Tibial nerve (tissue), 4 donors: ENCODE measurements around the gene MDP1. TPM values are rescaled to one million over a fixed set of nuclear protein-coding genes. Genes with fewer than 3 reads are reported as not detected.

Experiments
- DNase-seq, 2 donors: peaks; one replicate each; pipeline ENCODE4 v3.0.0-alpha.2; 2019; ENCODE audit warnings: low spot score in 2 of 2
- H3K27ac ChIP-seq, 4 donors: fragments of 200-600 bp; sonication (generic) in 3 of 4; one replicate each; pipeline ENCODE4 v1.5.1; 2017 to 2019; ENCODE audit warnings: mild to moderate bottlenecking in 1 of 4
- H3K27me3 ChIP-seq, 2 donors: fragments of 200-600 bp; sonication (generic) in 1 of 2; one replicate each; pipeline versions ENCODE4 v1.5.1 to v1.6.0; 2017 to 2019
- H3K36me3 ChIP-seq, 3 donors: fragments of 200-600 bp; sonication (generic); one replicate each; pipeline ENCODE4 v1.5.1; 2018 to 2019
- H3K4me1 ChIP-seq, 4 donors: fragments of 200-600 bp; sonication (generic) in 3 of 4; one replicate each; pipeline ENCODE4 v1.5.1; 2017 to 2019
- H3K4me3 ChIP-seq, 4 donors: fragments of 200-600 bp; sonication (generic) in 3 of 4; one replicate each; pipeline ENCODE4 v1.5.1; 2017 to 2019; ENCODE audit warnings: mild to moderate bottlenecking in 1 of 4, moderate library complexity in 1 of 4
- H3K9me3 ChIP-seq, 4 donors: fragments of 200-600 bp; sonication (generic) in 3 of 4; one replicate each; pipeline ENCODE4 v1.5.1; 2017 to 2019
- CTCF ChIP-seq, 5 experiments: fragments of 200-600 bp in 3 of 5; fragments of 450-650 bp in 2 of 5; sonication (generic) in 3 of 5; IDR thresholded peaks; one replicate each; pipeline ENCODE4 v1.5.1; 2016 to 2019; ENCODE audit warnings: antibody characterized with exemption in 5 of 5, mild to moderate bottlenecking in 3 of 5, moderate library complexity in 2 of 5
- EP300 ChIP-seq, 2 donors: sonication (generic); formaldehyde crosslinking; IDR thresholded peaks; one replicate each; pipeline ENCODE4 v1.6.1; 2017; ENCODE audit warnings: antibody characterized with exemption in 2 of 2, mild to moderate bottlenecking in 1 of 2
- POLR2A ChIP-seq, 2 donors: fragments of 450-650 bp; IDR thresholded peaks; one replicate each; pipeline ENCODE4 v1.6.1; 2017; ENCODE audit warnings: antibody characterized with exemption in 2 of 2, mild to moderate bottlenecking in 2 of 2, moderate library complexity in 2 of 2
- WGBS, 2 donors: methylation state at CpG; one replicate each; pipeline ENCODE4 v1.1.5; 2018; 5-methylcytosine and 5-hydroxymethylcytosine counted together
- total RNA-seq, 4 donors: library from RNA; depleted of rRNA; stranded (reverse); fragments of >200 nt; gene quantifications; one replicate each; pipeline ENCODE4 v1.1.0, GENCODE V29; 2016

Gene MDP1
- total RNA-seq, 4 donors from 2014 or later, result 16.5 to 48.3 (median 28.9) TPM

- TF ChIP-seq POLR2A (IDR thresholded peaks at IDR 0.05) (no peak), EP300 (IDR thresholded peaks at IDR 0.05) (no peak), CTCF (IDR thresholded peaks at IDR 0.05) (no peak)
- Histone ChIP-seq H3K9me3 (no peaks in the 10 kb centered on the region), H3K4me1 (peaks cover 0 to 69% (median 34%) of the 10 kb centered on the region in 4 donors), H3K4me3 (no peak overlapping the region), H3K27ac (no peak overlapping the region), H3K27me3 (no peaks in the 10 kb centered on the region), H3K36me3 (peaks cover 6 to 60% (median 9%) of the 10 kb centered on the region in 3 donors)
- WGBS, 2 donors, result 84% methylated on average over 5 of the region's 5 CpGs
- DNase-seq, result no peak
Measured at GRCh38 chr14:24238123-24238522, 22.3 kb upstream of the MDP1 start.

- Histone ChIP-seq H3K4me1 (peaks cover 0 to 70% (median 34%) of the 10 kb centered on the region in 4 donors), H3K36me3 (peaks cover 6 to 60% (median 9%) of the 10 kb centered on the region in 3 donors), H3K4me3 (no peak overlapping the region), H3K9me3 (no peaks in the 10 kb centered on the region), H3K27me3 (no peaks in the 10 kb centered on the region), H3K27ac (no peak overlapping the region)
- TF ChIP-seq CTCF (IDR thresholded peaks at IDR 0.05), result no peak
- TF ChIP-seq POLR2A (IDR thresholded peaks at IDR 0.05), result no peak
- TF ChIP-seq EP300 (IDR thresholded peaks at IDR 0.05), result no peak
- 92 to 97% methylated on average over 2 of the region's 2 CpGs for WGBS, 2 donors
- DNase-seq, result no peak
Measured at GRCh38 chr14:24237463-24237955, 21.6 kb upstream of the MDP1 start.

DNA sequence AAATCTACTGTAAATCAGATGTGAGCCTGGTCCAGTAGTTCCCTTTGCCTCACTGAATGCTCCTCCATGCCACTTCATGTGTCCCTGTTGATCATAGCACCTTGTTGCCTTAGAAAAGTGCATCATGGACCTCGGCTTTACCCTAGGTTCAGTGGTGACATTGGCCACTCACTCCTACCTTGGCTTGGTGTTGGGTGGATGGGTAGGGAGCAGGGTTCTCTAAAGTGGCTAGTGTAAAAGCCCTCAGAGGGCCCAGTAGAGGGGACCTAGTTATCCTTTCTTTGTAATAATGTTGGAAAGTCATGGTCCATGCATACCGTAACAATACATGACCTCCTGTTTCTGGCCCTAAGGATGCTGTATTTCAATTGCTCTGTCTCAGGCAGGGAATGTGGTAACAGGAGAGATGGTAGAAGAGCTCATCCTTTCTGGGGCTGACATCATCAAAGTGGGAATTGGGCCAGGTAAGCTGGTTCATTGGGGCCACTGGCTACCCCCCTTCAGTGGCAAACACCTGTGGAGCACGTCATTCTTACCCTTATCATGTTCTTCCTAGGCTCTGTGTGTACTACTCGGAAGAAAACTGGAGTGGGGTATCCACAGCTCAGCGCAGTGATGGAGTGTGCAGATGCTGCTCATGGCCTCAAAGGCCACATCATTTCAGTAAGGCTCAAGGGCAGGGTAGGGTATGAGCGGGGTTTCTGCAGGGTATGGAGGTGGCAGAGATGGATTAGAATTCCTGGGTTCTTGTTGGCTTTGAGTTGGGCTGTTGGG is 21.0 kb upstream of the MDP1 start:
- TF ChIP-seq POLR2A (IDR thresholded peaks at IDR 0.05) (no peak), CTCF (IDR thresholded peaks at IDR 0.05) (no peak), EP300 (IDR thresholded peaks at IDR 0.05) (no peak)
- H3K4me1 ChIP-seq, result peaks cover 0 to 70% (median 34%) of the 10 kb centered on the region in 4 donors
- no peak for DNase-seq
- peaks cover 6 to 60% (median 9%) of the 10 kb centered on the region in 3 donors for H3K36me3 ChIP-seq
- WGBS, 2 donors, result 91 to 96% methylated on average over 6 of the region's 6 CpGs
- H3K9me3 ChIP-seq, result no peaks in the 10 kb centered on the region
- no peaks in the 10 kb centered on the region for H3K27me3 ChIP-seq
- no peak overlapping the region for H3K4me3 ChIP-seq
- H3K27ac ChIP-seq, result no peak overlapping the region

GRCh38 chr14:24235804-24236688 is 20.2 kb upstream of the MDP1 start:
- 85 to 95% methylated on average over 5 of the region's 5 CpGs for WGBS, 2 donors
- no peaks in the 10 kb centered on the region for H3K27me3 ChIP-seq
- no peak overlapping the region for H3K4me3 ChIP-seq
- H3K4me1 ChIP-seq, result peaks cover 0 to 70% (median 35%) of the 10 kb centered on the region in 4 donors
- H3K36me3 ChIP-seq, result peaks cover 6 to 59% (median 9%) of the 10 kb centered on the region in 3 donors
- H3K9me3 ChIP-seq, result no peaks in the 10 kb centered on the region
- DNase-seq, result no peak
- TF ChIP-seq CTCF (IDR thresholded peaks at IDR 0.05) (no peak), POLR2A (IDR thresholded peaks at IDR 0.05) (no peak), EP300 (IDR thresholded peaks at IDR 0.05) (no peak)
- no peak overlapping the region for H3K27ac ChIP-seq
